ENCODE measurements around the gene TSPOAP1. TPM values are rescaled to one million over a fixed set of nuclear protein-coding genes. Genes with fewer than 3 reads are reported as not detected.

Gene TSPOAP1
- total RNA-seq, 1 experiment from 2014 or later: not detected

- CTCF ChIA-PET: interaction anchor here (0.8 kb wide), 1 partner anchor 150 kb away, joined by 9 read pairs; no protein-coding TSS in a partner anchor
- BruUV-seq (replicated peaks): no TSS peak
- TF ChIP-seq CTCF (IDR thresholded peaks at IDR 0.05; ENCODE audit: unreplicated experiment): no peak
- POLR2A ChIA-PET: no interaction called here
- Mint-ChIP-seq H3K4me3 (ENCODE audit: unreplicated experiment) (no peak overlapping the region), H3K4me1 (ENCODE audit: insufficient read depth, unreplicated experiment) (no peaks in the 10 kb centered on the region), H3K27me3 (ENCODE audit: insufficient read depth, unreplicated experiment) (peaks cover 79% of the 10 kb centered on the region), H3K9me3 (ENCODE audit: unreplicated experiment) (no peaks in the 10 kb centered on the region), H3K36me3 (ENCODE audit: insufficient read depth, unreplicated experiment) (no peaks in the 10 kb centered on the region), H3K27ac (ENCODE audit: low read depth, unreplicated experiment) (no peak overlapping the region)
- intact Hi-C loops (cut with micrococcal nuclease): no loop called here
- no peak for DNase-seq (ENCODE audit: unreplicated experiment)
These were observed 64.0 kb downstream of the TSPOAP1 start for GRCh38 chr17:58264407-58265103.

- Mint-ChIP-seq H3K4me3 (ENCODE audit: unreplicated experiment) (no peak overlapping the region), H3K36me3 (ENCODE audit: insufficient read depth, unreplicated experiment) (no peaks in the 10 kb centered on the region), H3K27me3 (ENCODE audit: insufficient read depth, unreplicated experiment) (peaks cover 87% of the 10 kb centered on the region), H3K27ac (ENCODE audit: low read depth, unreplicated experiment) (no peak overlapping the region), H3K4me1 (ENCODE audit: insufficient read depth, unreplicated experiment) (no peaks in the 10 kb centered on the region), H3K9me3 (ENCODE audit: unreplicated experiment) (no peaks in the 10 kb centered on the region)
- ChIA-PET POLR2A (interaction anchor here (1.5 kb wide), 1 partner anchor 9 kb away, joined by 3 read pairs; no protein-coding TSS in a partner anchor), CTCF (interaction anchor here (0.7 to 0.8 kb wide), 2 partner anchors 54 to 151 kb away, joined by 4 to 9 read pairs; no protein-coding TSS in a partner anchor)
- DNase-seq (ENCODE audit: unreplicated experiment): no peak
- intact Hi-C loops (cut with micrococcal nuclease): no loop called here
- BruUV-seq (replicated peaks): no TSS peak
- TF ChIP-seq CTCF (IDR thresholded peaks at IDR 0.05; ENCODE audit: unreplicated experiment): no peak
These were observed 64.8 kb downstream of the TSPOAP1 start for GRCh38 chr17:58263773-58264172.

DNA sequence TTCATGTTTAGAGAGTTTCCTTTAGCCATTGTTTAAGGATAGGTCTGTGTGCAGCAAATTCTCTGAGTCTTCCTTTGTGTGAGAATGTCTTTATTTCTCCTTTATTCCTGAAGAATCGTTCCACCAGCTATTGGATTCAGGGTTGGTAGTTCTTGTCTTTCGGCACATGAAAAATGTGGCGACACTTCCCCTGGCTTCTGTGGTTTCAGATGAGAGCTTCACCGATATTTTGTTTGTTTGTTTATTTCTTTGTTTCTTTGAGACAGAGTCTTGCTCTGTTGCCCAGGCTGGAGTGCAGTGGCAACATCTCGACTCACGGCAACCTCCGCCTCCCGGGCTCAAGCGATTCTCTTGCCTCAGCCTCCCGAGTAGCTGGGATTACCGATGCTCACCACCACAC lies 66.4 kb downstream of the TSPOAP1 start:
- DNase-seq (ENCODE audit: unreplicated experiment): no peak
- no peaks in the 10 kb centered on the region for H3K36me3 Mint-ChIP-seq (ENCODE audit: insufficient read depth, unreplicated experiment)
- no peak for TF ChIP-seq CTCF (IDR thresholded peaks at IDR 0.05; ENCODE audit: unreplicated experiment)
- no peaks in the 10 kb centered on the region for H3K9me3 Mint-ChIP-seq (ENCODE audit: unreplicated experiment)
- peaks cover 100% of the 10 kb centered on the region for H3K27me3 Mint-ChIP-seq (ENCODE audit: insufficient read depth, unreplicated experiment)
- no peak overlapping the region for H3K4me3 Mint-ChIP-seq (ENCODE audit: unreplicated experiment)
- POLR2A ChIA-PET: no interaction called here
- intact Hi-C loops (cut with micrococcal nuclease): no loop called here
- H3K4me1 Mint-ChIP-seq (ENCODE audit: insufficient read depth, unreplicated experiment): no peaks in the 10 kb centered on the region
- CTCF ChIA-PET: interaction anchor here (0.6 kb wide), 1 partner anchor 161 kb away, joined by 4 read pairs; no protein-coding TSS in a partner anchor
- no peak overlapping the region for H3K27ac Mint-ChIP-seq (ENCODE audit: low read depth, unreplicated experiment)
- no TSS peak for BruUV-seq (replicated peaks)

DNA sequence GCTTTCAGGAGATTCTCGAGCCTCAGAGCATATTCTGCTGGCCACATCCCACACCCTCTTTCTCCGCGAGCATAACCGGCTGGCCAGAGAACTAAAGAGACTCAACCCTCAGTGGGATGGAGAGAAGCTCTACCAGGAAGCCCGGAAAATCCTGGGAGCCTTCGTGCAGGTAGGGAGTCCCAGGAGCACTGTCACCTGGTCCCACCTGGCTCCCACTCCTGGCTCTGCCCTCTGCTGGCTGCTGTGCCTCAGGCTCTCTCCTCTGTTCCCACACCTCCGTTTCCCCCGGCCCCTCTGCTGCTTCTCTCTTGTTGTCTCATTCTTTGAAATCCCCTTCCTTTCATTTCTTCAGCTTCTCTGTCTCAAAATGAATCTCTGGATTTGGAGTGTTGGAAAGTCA lies 73.8 kb downstream of the TSPOAP1 start:
- intact Hi-C loops (cut with micrococcal nuclease): no loop called here
- TF ChIP-seq CTCF (IDR thresholded peaks at IDR 0.05; ENCODE audit: unreplicated experiment): peak; percentile 7
- Mint-ChIP-seq H3K27me3 (ENCODE audit: insufficient read depth, unreplicated experiment) (peaks cover 92% of the 10 kb centered on the region), H3K9me3 (ENCODE audit: unreplicated experiment) (no peaks in the 10 kb centered on the region), H3K4me3 (ENCODE audit: unreplicated experiment) (no peak overlapping the region), H3K4me1 (ENCODE audit: insufficient read depth, unreplicated experiment) (no peaks in the 10 kb centered on the region), H3K36me3 (ENCODE audit: insufficient read depth, unreplicated experiment) (no peaks in the 10 kb centered on the region), H3K27ac (ENCODE audit: low read depth, unreplicated experiment) (no peak overlapping the region)
- no peak for DNase-seq (ENCODE audit: unreplicated experiment)
- ChIA-PET CTCF (interaction anchor here (0.6 to 0.7 kb wide), 2 partner anchors 18 to 62 kb away, joined by 3 to 4 read pairs; no protein-coding TSS in a partner anchor), POLR2A (no interaction called here)
- no TSS peak for BruUV-seq (replicated peaks)
